ENCODE measurements around the gene FBXW4. TPM values are rescaled to one million over a fixed set of nuclear protein-coding genes. Genes with fewer than 3 reads are reported as not detected.

The FBXW4 gene
- total and polyA plus RNA-seq, 2 donors (not counting 1 experiment from before 2014, with no cell fraction given): 32.7 to 60.8 TPM

GRCh38 chr10:101721806-101722205 is 26.8 kb upstream of the FBXW4 start:
- Histone ChIP-seq H4K20me1 (ENCODE audit: control insufficient read depth, extremely low read depth, insufficient read depth, low read length) (no peaks in the 10 kb centered on the region), H3K4me2 (ENCODE audit: extremely low read depth, insufficient read depth, low read length) (no peak overlapping the region), H2AFZ (ENCODE audit: low read length) (no peak overlapping the region), H3K27me3 (ENCODE audit: control insufficient read depth, insufficient read depth, low read length) (peaks cover 21% of the 10 kb centered on the region), H3K79me2 (ENCODE audit: control insufficient read depth, insufficient read depth, low read length) (no peaks in the 10 kb centered on the region), H3K9me3 (ENCODE audit: control insufficient read depth, insufficient read depth, low read depth, low read length) (no peaks in the 10 kb centered on the region), H3K4me3 (replicated peaks in 1 of 4; ENCODE audit: control extremely low read depth in 1 of 4, insufficient read depth in 1 of 4, low read depth in 3 of 4, low read length in 4 of 4) (no peak overlapping the region), H3K27ac (ENCODE audit: insufficient read depth, low read length) (no peak overlapping the region), H3K9ac (ENCODE audit: insufficient read depth, low read length) (no peak overlapping the region), H3K4me1 (ENCODE audit: control insufficient read depth, extremely low read depth, insufficient read depth, low read length) (no peaks in the 10 kb centered on the region), H3K36me3 (ENCODE audit: control insufficient read depth, insufficient read depth, low read length) (no peaks in the 10 kb centered on the region)
- TF ChIP-seq EZH2 (IDR thresholded peaks at IDR 0.05; ENCODE audit: low read length, missing control alignments) (no peak), CTCF (conservative IDR thresholded peaks at IDR 0.05 in 1 of 2, IDR thresholded peaks at IDR 0.05 in 1 of 2; ENCODE audit: low read depth in 1 of 2, low read length in 2 of 2) (no peak)
- no peak for DNase-seq (ENCODE audit: low read depth in 2 of 2)

DNA sequence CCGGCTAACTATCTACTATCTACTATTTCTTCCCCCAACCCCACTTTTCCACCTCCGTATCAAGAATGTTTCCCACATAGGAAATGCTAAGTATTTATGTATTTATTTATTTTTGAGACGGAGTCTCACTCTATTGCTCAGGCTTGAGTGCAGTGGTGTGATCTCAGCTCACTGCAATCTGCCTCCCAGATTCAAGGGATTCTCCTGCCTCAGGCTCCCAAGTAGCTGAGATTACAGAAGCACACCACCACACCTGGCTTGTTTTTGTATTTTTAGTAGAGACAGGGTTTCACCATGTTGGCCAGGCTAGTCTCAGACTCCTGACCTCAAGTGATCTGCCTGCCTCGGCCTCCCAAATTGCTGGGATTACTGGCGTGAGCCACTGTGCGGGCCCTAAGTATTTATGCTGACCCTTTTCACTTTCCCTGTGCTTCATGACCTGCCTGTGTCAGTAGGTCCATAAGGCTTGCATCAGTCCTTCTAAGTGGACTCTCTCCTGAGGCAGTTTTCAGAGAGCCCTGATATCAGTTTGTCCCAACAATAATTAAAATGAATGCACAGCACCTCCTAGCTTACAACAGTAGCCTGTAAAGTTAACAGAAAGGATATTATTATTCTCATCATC is 25.7 kb upstream of the FBXW4 start:
- no peaks in the 10 kb centered on the region for H3K9me3 ChIP-seq (ENCODE audit: control insufficient read depth, insufficient read depth, low read depth, low read length)
- H3K27me3 ChIP-seq (ENCODE audit: control insufficient read depth, insufficient read depth, low read length): peaks cover 21% of the 10 kb centered on the region
- no peaks in the 10 kb centered on the region for H3K36me3 ChIP-seq (ENCODE audit: control insufficient read depth, insufficient read depth, low read length)
- H3K79me2 ChIP-seq (ENCODE audit: control insufficient read depth, insufficient read depth, low read length): no peaks in the 10 kb centered on the region
- H3K27ac ChIP-seq (ENCODE audit: insufficient read depth, low read length): no peak overlapping the region
- TF ChIP-seq EZH2 (IDR thresholded peaks at IDR 0.05; ENCODE audit: low read length, missing control alignments) (no peak), CTCF (conservative IDR thresholded peaks at IDR 0.05 in 1 of 2, IDR thresholded peaks at IDR 0.05 in 1 of 2; ENCODE audit: low read depth in 1 of 2, low read length in 2 of 2) (no peak)
- H3K9ac ChIP-seq (ENCODE audit: insufficient read depth, low read length): no peak overlapping the region
- no peaks in the 10 kb centered on the region for H4K20me1 ChIP-seq (ENCODE audit: control insufficient read depth, extremely low read depth, insufficient read depth, low read length)
- H2AFZ ChIP-seq (ENCODE audit: low read length): no peak overlapping the region
- no peak overlapping the region for H3K4me2 ChIP-seq (ENCODE audit: extremely low read depth, insufficient read depth, low read length)
- no peaks in the 10 kb centered on the region for H3K4me1 ChIP-seq (ENCODE audit: control insufficient read depth, extremely low read depth, insufficient read depth, low read length)
- DNase-seq (ENCODE audit: low read depth in 2 of 2): no peak
- H3K4me3 ChIP-seq (replicated peaks in 1 of 4; ENCODE audit: control extremely low read depth in 1 of 4, insufficient read depth in 1 of 4, low read depth in 3 of 4, low read length in 4 of 4): no peak overlapping the region

GRCh38 chr10:101718690-101719275 is 23.8 kb upstream of the FBXW4 start:
- H2AFZ ChIP-seq (ENCODE audit: low read length): no peak overlapping the region
- H4K20me1 ChIP-seq (ENCODE audit: control insufficient read depth, extremely low read depth, insufficient read depth, low read length): no peaks in the 10 kb centered on the region
- H3K4me2 ChIP-seq (ENCODE audit: extremely low read depth, insufficient read depth, low read length): no peak overlapping the region
- no peak for TF ChIP-seq CTCF (conservative IDR thresholded peaks at IDR 0.05 in 1 of 2, IDR thresholded peaks at IDR 0.05 in 1 of 2; ENCODE audit: low read depth in 1 of 2, low read length in 2 of 2)
- TF ChIP-seq EZH2 (IDR thresholded peaks at IDR 0.05; ENCODE audit: low read length, missing control alignments): no peak
- H3K9me3 ChIP-seq (ENCODE audit: control insufficient read depth, insufficient read depth, low read depth, low read length): no peaks in the 10 kb centered on the region
- H3K4me1 ChIP-seq (ENCODE audit: control insufficient read depth, extremely low read depth, insufficient read depth, low read length): no peaks in the 10 kb centered on the region
- H3K36me3 ChIP-seq (ENCODE audit: control insufficient read depth, insufficient read depth, low read length): no peaks in the 10 kb centered on the region
- no peak overlapping the region for H3K27ac ChIP-seq (ENCODE audit: insufficient read depth, low read length)
- peak; percentile 9 to 13 for DNase-seq (ENCODE audit: low read depth in 2 of 2)
- no peaks in the 10 kb centered on the region for H3K79me2 ChIP-seq (ENCODE audit: control insufficient read depth, insufficient read depth, low read length)
- H3K4me3 ChIP-seq (replicated peaks in 1 of 4; ENCODE audit: control extremely low read depth in 1 of 4, insufficient read depth in 1 of 4, low read depth in 3 of 4, low read length in 4 of 4): no peak overlapping the region
- peaks cover 15% of the 10 kb centered on the region for H3K27me3 ChIP-seq (ENCODE audit: control insufficient read depth, insufficient read depth, low read length)
- H3K9ac ChIP-seq (ENCODE audit: insufficient read depth, low read length): no peak overlapping the region
